Neural progenitor cell (in vitro differentiated cells): Measurements from ENCODE around the gene NLRP3.

Experiments
- EZH2phosphoT487 ChIP-seq: fragments of 200-600 bp; sonication (generic); IDR thresholded peaks from 2 replicates; pipeline ENCODE4 v1.6.1; 2017; ENCODE audit warnings: antibody characterized with exemption
- TF ChIP-seq, protein P1 (sequence below): fragments of 200-600 bp; sonication (generic); IDR thresholded peaks from 2 replicates; pipeline ENCODE4 v1.5.1; 2017; ENCODE audit warnings: antibody characterized with exemption, mild to moderate bottlenecking

- TF ChIP-seq, protein P1, sequence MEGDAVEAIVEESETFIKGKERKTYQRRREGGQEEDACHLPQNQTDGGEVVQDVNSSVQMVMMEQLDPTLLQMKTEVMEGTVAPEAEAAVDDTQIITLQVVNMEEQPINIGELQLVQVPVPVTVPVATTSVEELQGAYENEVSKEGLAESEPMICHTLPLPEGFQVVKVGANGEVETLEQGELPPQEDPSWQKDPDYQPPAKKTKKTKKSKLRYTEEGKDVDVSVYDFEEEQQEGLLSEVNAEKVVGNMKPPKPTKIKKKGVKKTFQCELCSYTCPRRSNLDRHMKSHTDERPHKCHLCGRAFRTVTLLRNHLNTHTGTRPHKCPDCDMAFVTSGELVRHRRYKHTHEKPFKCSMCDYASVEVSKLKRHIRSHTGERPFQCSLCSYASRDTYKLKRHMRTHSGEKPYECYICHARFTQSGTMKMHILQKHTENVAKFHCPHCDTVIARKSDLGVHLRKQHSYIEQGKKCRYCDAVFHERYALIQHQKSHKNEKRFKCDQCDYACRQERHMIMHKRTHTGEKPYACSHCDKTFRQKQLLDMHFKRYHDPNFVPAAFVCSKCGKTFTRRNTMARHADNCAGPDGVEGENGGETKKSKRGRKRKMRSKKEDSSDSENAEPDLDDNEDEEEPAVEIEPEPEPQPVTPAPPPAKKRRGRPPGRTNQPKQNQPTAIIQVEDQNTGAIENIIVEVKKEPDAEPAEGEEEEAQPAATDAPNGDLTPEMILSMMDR, result no peak
- no peak for TF ChIP-seq EZH2phosphoT487
These were observed 6.0 kb upstream of the NLRP3 start for GRCh38 chr1:247409869-247410544.
